Fibroblast of pulmonary artery (primary cell): ENCODE results near the gene NFYC.

ENCODE experiments used
- DNase-seq: peaks from one replicate; pipeline ENCODE4 v3.0.0-alpha.2; 2010; ENCODE audit warnings: low read depth
- H3K4me3 ChIP-seq: replicated peaks from 2 replicates; pipeline ENCODE4 v1.5.1; 2011; ENCODE audit warnings: low read depth, mild to moderate bottlenecking, control low read depth, low read length, moderate library complexity
- TF ChIP-seq, protein P1 (sequence below): IDR thresholded peaks from 2 replicates; pipeline ENCODE4 v1.5.1; 2011; ENCODE audit warnings: mild to moderate bottlenecking, control low read depth, low read length, inconsistent platforms; ENCODE audit errors: missing control alignments

Gene NFYC

DNA sequence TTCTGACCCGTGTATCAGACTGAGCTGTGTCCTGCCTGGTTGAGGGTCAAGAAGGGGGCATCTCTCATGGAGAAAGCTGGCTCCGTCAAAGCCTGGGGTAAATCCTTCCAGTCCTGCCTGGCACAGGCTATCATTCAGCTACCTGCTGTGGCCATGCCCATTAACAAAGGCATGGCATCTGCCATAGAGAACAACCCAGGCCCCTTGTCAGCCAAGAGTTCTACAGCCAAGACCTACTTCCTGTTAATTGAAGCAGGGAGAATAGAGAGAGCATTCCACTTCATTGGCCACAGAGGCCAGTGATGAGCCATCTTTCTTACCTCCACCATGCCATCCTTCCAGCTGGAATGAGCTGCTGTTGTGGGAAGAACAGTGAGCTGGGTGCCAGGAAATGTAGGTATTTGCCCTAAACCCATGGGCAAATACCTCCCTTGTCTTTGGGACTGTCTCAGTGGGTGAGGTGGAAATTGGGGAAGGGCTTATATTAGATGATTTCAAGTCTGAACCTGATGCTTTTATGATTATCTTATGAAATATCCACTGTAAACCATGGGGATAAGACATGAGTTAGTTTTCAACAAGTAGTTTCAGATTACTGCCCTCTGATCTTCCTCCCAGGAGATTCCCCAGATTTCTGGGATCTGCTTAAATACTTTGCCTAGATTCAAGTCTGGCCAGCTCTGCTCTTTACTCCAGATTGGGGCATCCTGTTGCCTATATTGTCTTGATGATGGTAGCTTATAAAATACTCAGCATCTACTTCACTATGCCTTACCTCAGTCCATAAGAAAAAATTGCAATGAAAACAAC lies 80.8 kb downstream of the NFYC start:
- no peak for DNase-seq
- TF ChIP-seq, protein P1, sequence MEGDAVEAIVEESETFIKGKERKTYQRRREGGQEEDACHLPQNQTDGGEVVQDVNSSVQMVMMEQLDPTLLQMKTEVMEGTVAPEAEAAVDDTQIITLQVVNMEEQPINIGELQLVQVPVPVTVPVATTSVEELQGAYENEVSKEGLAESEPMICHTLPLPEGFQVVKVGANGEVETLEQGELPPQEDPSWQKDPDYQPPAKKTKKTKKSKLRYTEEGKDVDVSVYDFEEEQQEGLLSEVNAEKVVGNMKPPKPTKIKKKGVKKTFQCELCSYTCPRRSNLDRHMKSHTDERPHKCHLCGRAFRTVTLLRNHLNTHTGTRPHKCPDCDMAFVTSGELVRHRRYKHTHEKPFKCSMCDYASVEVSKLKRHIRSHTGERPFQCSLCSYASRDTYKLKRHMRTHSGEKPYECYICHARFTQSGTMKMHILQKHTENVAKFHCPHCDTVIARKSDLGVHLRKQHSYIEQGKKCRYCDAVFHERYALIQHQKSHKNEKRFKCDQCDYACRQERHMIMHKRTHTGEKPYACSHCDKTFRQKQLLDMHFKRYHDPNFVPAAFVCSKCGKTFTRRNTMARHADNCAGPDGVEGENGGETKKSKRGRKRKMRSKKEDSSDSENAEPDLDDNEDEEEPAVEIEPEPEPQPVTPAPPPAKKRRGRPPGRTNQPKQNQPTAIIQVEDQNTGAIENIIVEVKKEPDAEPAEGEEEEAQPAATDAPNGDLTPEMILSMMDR: no peak
- H3K4me3 ChIP-seq: no peak overlapping the region

- TF ChIP-seq, protein P1: no peak
- no peak overlapping the region for H3K4me3 ChIP-seq
- no peak for DNase-seq
These were observed 82.3 kb downstream of the NFYC start for GRCh38 chr1:40773748-40774265.

GRCh38 chr1:40774266-40774998 lies 82.9 kb downstream of the NFYC start:
- TF ChIP-seq, protein P1: peak; percentile 84
- DNase-seq: peak; percentile 40

DNA sequence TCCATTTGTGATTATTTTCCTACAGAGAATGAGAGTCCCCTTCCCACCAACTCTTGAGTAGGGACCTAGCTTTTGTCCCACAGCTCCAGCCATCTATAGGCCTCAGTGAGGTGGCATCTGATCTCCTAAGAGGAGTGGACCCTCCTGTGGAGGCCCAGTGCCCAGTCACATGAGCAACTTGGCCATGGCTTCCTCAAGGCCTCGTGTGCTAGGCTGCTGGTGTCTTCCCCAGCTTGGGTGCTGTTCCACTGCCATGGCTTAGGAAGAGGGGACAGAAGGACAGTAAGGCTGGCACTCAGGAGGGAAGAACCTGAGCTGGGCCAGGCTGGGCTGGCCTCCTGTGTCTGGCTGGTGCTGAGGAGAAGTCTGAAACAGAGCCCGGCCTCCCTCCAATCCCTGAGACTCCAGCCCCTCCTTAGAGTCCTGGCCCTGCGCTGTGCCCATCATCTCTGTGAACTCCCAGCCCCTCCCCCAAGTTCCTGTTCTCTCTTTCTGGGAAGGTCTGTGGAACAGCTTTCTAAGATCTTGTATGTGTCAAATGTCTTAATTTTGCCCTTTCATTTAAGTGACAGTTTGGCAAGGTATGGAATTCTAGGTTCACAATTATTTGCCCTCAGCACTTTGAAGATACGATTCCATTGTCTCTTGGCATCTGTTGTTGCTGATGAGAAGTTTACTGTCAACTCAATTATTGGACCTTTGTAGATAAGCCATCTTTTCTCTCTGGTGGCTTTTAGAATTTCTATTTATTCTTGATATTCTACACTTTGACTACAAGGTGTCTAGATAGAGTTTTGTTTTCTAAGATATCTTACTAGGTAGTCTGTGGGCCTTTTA lies 85.0 kb downstream of the NFYC start:
- TF ChIP-seq, protein P1: no peak
- DNase-seq: no peak
- H3K4me3 ChIP-seq: no peak overlapping the region

More at GRCh38 chr1:40774266-40774998, 82.9 kb downstream of the NFYC start:
- H3K4me3 ChIP-seq: no peak overlapping the region

GRCh38 chr1:40777224-40777970 lies 85.9 kb downstream of the NFYC start:
- H3K4me3 ChIP-seq: no peak overlapping the region
- DNase-seq: no peak
- TF ChIP-seq, protein P1: no peak
